H1 (cell line): ENCODE results near the gene UVRAG. TPM values are rescaled to one million over a fixed set of nuclear protein-coding genes. Genes with fewer than 3 reads are reported as not detected.

Source experiments
- CTCF ChIA-PET: fragments of 300-600 bp; sonication (Branson Sonifier 250); formaldehyde crosslinking; loops from one replicate; lab custom pipeline; 2021; ENCODE audit not compliant: partially characterized antibody; lab: Charles Lee
- POLR2A ChIA-PET: fragments of 300-600 bp; sonication (Branson Sonifier 250); formaldehyde crosslinking; loops from one replicate; lab custom pipeline; 2021; ENCODE audit warnings: inconsistent platforms; ENCODE audit not compliant: partially characterized antibody; lab: Charles Lee
- DNase-seq, 2 experiments: peaks; one replicate each; pipeline versions ENCODE4 v3.0.0 to v3.0.0-alpha.2; 2010 to 2022; ENCODE audit warnings: low spot score in 2 of 2, low read depth in 1 of 2, mixed read lengths in 1 of 2
- FAIRE-seq: peaks from 2 replicates; lab custom pipeline; 2011; peaks lifted over from hg19 to GRCh38; lab: Jason Lieb, UNC
- H2AFZ ChIP-seq: 2 replicates; pipeline ENCODE4 v1.8.1; 2012; ENCODE audit warnings: low read length, inconsistent platforms
- H2AK5ac ChIP-seq: 2 replicates; pipeline ENCODE4 v1.6.1; 2013; ENCODE audit warnings: low read depth, low read length
- H2BK120ac ChIP-seq: replicated peaks from 2 replicates; pipeline ENCODE3; 2013; ENCODE audit warnings: low read depth, low read length, inconsistent platforms
- H2BK12ac ChIP-seq: 2 replicates; pipeline ENCODE4 v1.6.1; 2013; ENCODE audit warnings: low read depth, low read length
- H2BK15ac ChIP-seq: 2 replicates; pipeline ENCODE4 v1.6.1; 2013; ENCODE audit warnings: low read length
- H2BK20ac ChIP-seq: 2 replicates; pipeline ENCODE4 v1.6.1; 2013; ENCODE audit warnings: low read length
- H2BK5ac ChIP-seq: 2 replicates; pipeline ENCODE4 v1.6.1; 2013; ENCODE audit warnings: low read depth, low read length
- H3K14ac ChIP-seq: 2 replicates; pipeline ENCODE4 v1.6.1; 2013; ENCODE audit warnings: inconsistent platforms; ENCODE audit not compliant: insufficient read length
- H3K18ac ChIP-seq: 2 replicates; pipeline ENCODE4 v1.6.1; 2013; ENCODE audit warnings: low read length; ENCODE audit errors: extremely low read depth
- H3K23ac ChIP-seq: 2 replicates; pipeline ENCODE4 v1.6.1; 2013; ENCODE audit warnings: inconsistent platforms; ENCODE audit not compliant: insufficient read length
- H3K23me2 ChIP-seq: 2 replicates; pipeline ENCODE4 v1.6.1; 2013; ENCODE audit warnings: low read depth, low read length
- H3K27ac ChIP-seq: 2 replicates; pipeline ENCODE4 v1.6.1; 2011; ENCODE audit warnings: low read depth, low read length, inconsistent platforms
- H3K27me3 ChIP-seq, 4 experiments: replicated peaks in 1 of 4; 1 replicate in 1 of 4; 2 replicates in 3 of 4; pipeline versions ENCODE4 v1.6.1 to v1.8.1; 2011 to 2013; ENCODE audit warnings: low read length in 3 of 4, mild to moderate bottlenecking in 3 of 4, inconsistent platforms in 2 of 4, mixed read lengths in 2 of 4, moderate library complexity in 1 of 4; ENCODE audit not compliant: control insufficient read depth in 3 of 4, insufficient read depth in 3 of 4; ENCODE audit errors: extremely low read depth in 1 of 4
- H3K36me3 ChIP-seq, 4 experiments: 2 replicates each; pipeline versions ENCODE4 v1.6.1 to v1.8.1; 2011 to 2013; ENCODE audit warnings: mild to moderate bottlenecking in 4 of 4, low read length in 3 of 4, moderate library complexity in 2 of 4, control low read depth in 1 of 4, inconsistent platforms in 1 of 4; ENCODE audit not compliant: insufficient read depth in 4 of 4, control insufficient read depth in 2 of 4
- H3K4ac ChIP-seq: replicated peaks from 2 replicates; pipeline ENCODE3; 2013; ENCODE audit warnings: low read length, low read depth, mixed read lengths, inconsistent platforms; ENCODE audit not compliant: insufficient read length
- H3K4me1 ChIP-seq, 4 experiments: replicated peaks in 1 of 4; 1 replicate in 1 of 4; 2 replicates in 3 of 4; pipeline versions ENCODE4 v1.6.1 to v1.8.1; 2011 to 2013; ENCODE audit warnings: low read length in 3 of 4, inconsistent platforms in 2 of 4, mixed read lengths in 1 of 4; ENCODE audit not compliant: insufficient read depth in 4 of 4, control insufficient read depth in 3 of 4
- H3K4me2 ChIP-seq, 2 experiments: 2 replicates each; pipeline versions ENCODE4 v1.6.1 to v1.8.1; 2011 to 2013; ENCODE audit warnings: low read depth in 2 of 2, low read length in 2 of 2, control low read depth in 1 of 2, inconsistent platforms in 1 of 2, mild to moderate bottlenecking in 1 of 2; ENCODE audit not compliant: insufficient read depth in 1 of 2
- H3K4me3 ChIP-seq, 4 experiments: fragments of 200-600, 300-600 bp in 1 of 4; sonication (generic), shearing (Covaris generic), sonication (Bioruptor Twin) in 1 of 4; 2 replicates each; pipeline versions ENCODE4 v1.5.1 to v1.8.1; 2011 to 2016; ENCODE audit warnings: low read length in 4 of 4, low read depth in 3 of 4, control low read depth in 2 of 4, inconsistent platforms in 2 of 4, mild to moderate bottlenecking in 2 of 4, mixed read lengths in 1 of 4, moderate library complexity in 1 of 4; ENCODE audit not compliant: insufficient read depth in 2 of 4; ENCODE audit errors: extremely low read depth in 1 of 4
- H3K56ac ChIP-seq: replicated peaks from 2 replicates; pipeline ENCODE3; 2013; ENCODE audit warnings: low read depth, mild to moderate bottlenecking, mixed read lengths, low read length, inconsistent platforms; ENCODE audit not compliant: insufficient read length
- H3K79me1 ChIP-seq: 2 replicates; pipeline ENCODE4 v1.6.1; 2013; ENCODE audit warnings: low read depth, low read length, control low read depth
- H3K79me2 ChIP-seq, 2 experiments: 2 replicates each; pipeline versions ENCODE4 v1.6.1 to v1.8.1; 2012 to 2013; ENCODE audit warnings: low read length in 2 of 2, mild to moderate bottlenecking in 2 of 2, inconsistent platforms in 1 of 2; ENCODE audit not compliant: insufficient read depth in 2 of 2, control insufficient read depth in 1 of 2
- H3K9ac ChIP-seq, 4 experiments: replicated peaks in 1 of 4; 1 replicate in 1 of 4; 2 replicates in 3 of 4; pipeline versions ENCODE4 v1.6.1 to v1.8.1; 2011 to 2013; ENCODE audit warnings: low read depth in 3 of 4, low read length in 3 of 4, control low read depth in 2 of 4, mild to moderate bottlenecking in 2 of 4, moderate library complexity in 2 of 4, inconsistent platforms in 1 of 4; ENCODE audit errors: extremely low read depth in 1 of 4
- H3K9me3 ChIP-seq, 2 experiments: 2 replicates each; pipeline versions ENCODE4 v1.6.1 to v1.8.1; 2012 to 2013; ENCODE audit warnings: mild to moderate bottlenecking in 2 of 2, moderate library complexity in 2 of 2, control low read depth in 1 of 2, inconsistent platforms in 1 of 2, low read depth in 1 of 2, low read length in 1 of 2, mixed read lengths in 1 of 2; ENCODE audit not compliant: insufficient read depth in 2 of 2
- H4K20me1 ChIP-seq, 2 experiments: replicated peaks in 1 of 2; 2 replicates each; pipeline versions ENCODE3 to v1.8.1; 2011 to 2013; ENCODE audit warnings: inconsistent platforms in 2 of 2, low read length in 2 of 2, mild to moderate bottlenecking in 1 of 2; ENCODE audit not compliant: insufficient read depth in 2 of 2, control insufficient read depth in 1 of 2
- H4K5ac ChIP-seq: 2 replicates; pipeline ENCODE4 v1.6.1; 2013; ENCODE audit warnings: low read length, low read depth, mixed read lengths, inconsistent platforms; ENCODE audit not compliant: insufficient read length
- H4K8ac ChIP-seq: 2 replicates; pipeline ENCODE4 v1.8.0; 2013; ENCODE audit warnings: mild to moderate bottlenecking, moderate library complexity, low read length, inconsistent platforms; ENCODE audit not compliant: insufficient read depth; ENCODE audit errors: extremely low read depth
- H4K91ac ChIP-seq: replicated peaks from 2 replicates; pipeline ENCODE3; 2013; ENCODE audit warnings: low read length, mixed read lengths, inconsistent platforms; ENCODE audit not compliant: insufficient read length
- ATF3 ChIP-seq: IDR thresholded peaks from 2 replicates; pipeline ENCODE4 v1.6.1; 2011; ENCODE audit warnings: low read depth, mild to moderate bottlenecking, low read length; ENCODE audit not compliant: insufficient read depth
- CEBPB ChIP-seq: IDR thresholded peaks from 2 replicates; pipeline ENCODE4 v1.6.1; 2012; ENCODE audit warnings: low read depth, low read length
- HDAC2 ChIP-seq, 2 experiments: fragments of 300-600 bp in 1 of 2; sonication (generic) in 1 of 2; IDR thresholded peaks; 2 replicates each; pipeline ENCODE4 v1.6.1; 2011 to 2012; ENCODE audit warnings: low read depth in 2 of 2, low read length in 2 of 2, mild to moderate bottlenecking in 2 of 2, moderate library complexity in 2 of 2, borderline replicate concordance in 1 of 2, inconsistent platforms in 1 of 2
- JUND ChIP-seq: IDR thresholded peaks from 2 replicates; pipeline ENCODE4 v1.6.1; 2011; ENCODE audit warnings: mild to moderate bottlenecking, improper control_type of control experiment, low read length
- KDM5A ChIP-seq: fragments of 200-600 bp; IDR thresholded peaks from 2 replicates; pipeline ENCODE4 v1.7.1; 2012; ENCODE audit warnings: mild to moderate bottlenecking, low read length, inconsistent platforms, mixed read lengths
- SIN3A ChIP-seq, 2 experiments: IDR thresholded peaks in 1 of 2; conservative IDR thresholded peaks in 1 of 2; 2 replicates each; pipeline ENCODE4 v1.6.1; 2011 to 2012; ENCODE audit warnings: low read length in 2 of 2, improper control_type of control experiment in 1 of 2, low read depth in 1 of 2, mild to moderate bottlenecking in 1 of 2
- SP2 ChIP-seq: IDR thresholded peaks from 2 replicates; pipeline ENCODE4 v1.6.1; 2012; ENCODE audit warnings: mild to moderate bottlenecking, low read length, inconsistent platforms
- SP4 ChIP-seq: IDR thresholded peaks from 2 replicates; pipeline ENCODE4 v1.6.1; 2012; ENCODE audit warnings: low read length, inconsistent platforms
- SUZ12 ChIP-seq: fragments of 200-600 bp; sonication (generic); IDR thresholded peaks from 2 replicates; pipeline ENCODE4 v1.6.1; 2012; ENCODE audit warnings: mild to moderate bottlenecking, inconsistent platforms, low read length, moderate library complexity, mixed read lengths
- TEAD4 ChIP-seq: IDR thresholded peaks from 2 replicates; pipeline ENCODE4 v1.6.1; 2012; ENCODE audit warnings: low read depth, low read length, inconsistent platforms, mixed read lengths
- USF2 ChIP-seq: IDR thresholded peaks from 2 replicates; pipeline ENCODE4 v1.6.1; 2011; ENCODE audit warnings: low read length, improper control_type of control experiment
- YY1 ChIP-seq: IDR thresholded peaks from 2 replicates; pipeline ENCODE4 v1.6.1; 2011; ENCODE audit warnings: low read depth, mild to moderate bottlenecking, low read length
- ZNF274 ChIP-seq: IDR thresholded peaks from 2 replicates; pipeline ENCODE4 v1.7.0; 2012; ENCODE audit warnings: low read length, borderline replicate concordance; ENCODE audit errors: extremely low read depth
- WGBS, 2 experiments: shearing (Covaris generic) in 1 of 2; methylation state at CpG; one replicate each; pipeline versions ENCODE4 v1.1.6 to v1.1.7; 2013 to 2015; ENCODE audit warnings: low lambda C conversion rate in 2 of 2, mixed read lengths in 2 of 2, inconsistent platforms in 1 of 2, low coverage in 1 of 2, missing lambda C conversion rate in 1 of 2; ENCODE audit not compliant: insufficient replicate concordance in 2 of 2, insufficient coverage in 1 of 2, insufficient read length in 1 of 2; ENCODE audit errors: extremely low coverage in 1 of 2, missing lambda C conversion rate in 1 of 2; 5-methylcytosine and 5-hydroxymethylcytosine counted together
- polyA plus RNA-seq, 7 experiments: library from polyadenylated mRNA; depleted of rRNA in 3 of 7; stranded (reverse) in 5 of 7; unstranded in 2 of 7; fragments of >200 nt in 5 of 7; fragments of 200-250 nt in 2 of 7; gene quantifications; 1 replicate in 5 of 7; 2 replicates in 1 of 7; 4 replicates in 1 of 7; pipeline versions ENCODE4 v1.2.1 to v1.2.3, GENCODE V29; 2011 to 2013; ENCODE audit warnings: missing spikeins in 2 of 7, mixed read lengths in 2 of 7
- total RNA-seq: library from RNA; stranded (reverse); fragmentation: NEBNext Ultra II Directional; extraction: Animal tissue kit (Norgen Biotek cat#: 25700); gene quantifications from 2 replicates; pipeline ENCODE4 v1.2.1, GENCODE V29; 2021

The UVRAG gene
- total and polyA plus RNA-seq, 2 of the 8 experiments (the other 6 are each of a cell fraction or from before 2014, with no cell fraction given), result 5.5 to 14.7 TPM

- H3K56ac ChIP-seq, result no peak overlapping the region
- no peak overlapping the region; the same call in 1 of the 2 replicates for H4K8ac ChIP-seq
- CTCF ChIA-PET, result interaction anchor here (1.4 to 2.1 kb wide), 3 partner anchors 19 to 90 kb away, joined by 3 to 5 read pairs (median 5); no protein-coding TSS in a partner anchor
- no peak overlapping the region for H4K5ac ChIP-seq
- H3K9me3 ChIP-seq, result no peaks in the 10 kb centered on the region
- H3K9ac ChIP-seq, result no peak overlapping the region
- no peak overlapping the region for H3K14ac ChIP-seq
- H3K4me2 ChIP-seq, result no peak overlapping the region
- H2BK20ac ChIP-seq, result no peak overlapping the region
- H3K23ac ChIP-seq, result no peak overlapping the region
- 91% methylated on average over 2 of the region's 2 CpGs; no CpG with 5 or more reads in 1 of the 2 experiments for WGBS, 2 experiments
- H4K20me1 ChIP-seq, result no peaks in the 10 kb centered on the region
- H3K18ac ChIP-seq, result no peak overlapping the region
- no peak overlapping the region; the same call in 1 of the 2 replicates for H2BK5ac ChIP-seq
- H3K27me3 ChIP-seq, result no peaks in the 10 kb centered on the region
- H2BK120ac ChIP-seq, result no peak overlapping the region
- H4K91ac ChIP-seq, result no peak overlapping the region
- POLR2A ChIA-PET, result no interaction called here
- no peaks in the 10 kb centered on the region for H3K79me1 ChIP-seq
- no peak overlapping the region for H2AFZ ChIP-seq
- no peak overlapping the region for H3K4ac ChIP-seq
- no peak for DNase-seq
- H3K27ac ChIP-seq, result no peak overlapping the region
- H2AK5ac ChIP-seq, result no peak overlapping the region
- H3K23me2 ChIP-seq, result 0 out of 2 replicates have a peak, but pooled peaks cover 1% of the 10 kb centered on the region
- H3K36me3 ChIP-seq, result no peaks in the 10 kb centered on the region
- 0 out of 7 replicates have a peak, but pooled peaks cover 0 to 4% (median 0%) of the 10 kb centered on the region in 4 experiments for H3K4me1 ChIP-seq
- no peak for FAIRE-seq
- H3K79me2 ChIP-seq, result no peaks in the 10 kb centered on the region
- H3K4me3 ChIP-seq, result no peak overlapping the region
- no peak overlapping the region for H2BK12ac ChIP-seq
- H2BK15ac ChIP-seq, result no peak overlapping the region
- TF ChIP-seq JUND (no peak), CEBPB (no peak), SP4 (no peak), KDM5A (no peak), SUZ12 (no peak), SP2 (no peak), TEAD4 (no peak), ATF3 (no peak), YY1 (no peak), SIN3A (conservative IDR thresholded peaks at IDR 0.05 in 1 of 2, IDR thresholded peaks at IDR 0.05 in 1 of 2; ENCODE audit: low read depth in 1 of 2, low read length in 2 of 2) (no peak), HDAC2 (IDR thresholded peaks at IDR 0.05; ENCODE audit: borderline replicate concordance in 1 of 2, low read depth in 2 of 2, low read length in 2 of 2) (no peak), USF2 (no peak), ZNF274 (no peak)
These were observed 18.9 kb upstream of the UVRAG start for GRCh38 chr11:75796091-75796435.
